ENCODE results near the gene WIPF3.

DNA sequence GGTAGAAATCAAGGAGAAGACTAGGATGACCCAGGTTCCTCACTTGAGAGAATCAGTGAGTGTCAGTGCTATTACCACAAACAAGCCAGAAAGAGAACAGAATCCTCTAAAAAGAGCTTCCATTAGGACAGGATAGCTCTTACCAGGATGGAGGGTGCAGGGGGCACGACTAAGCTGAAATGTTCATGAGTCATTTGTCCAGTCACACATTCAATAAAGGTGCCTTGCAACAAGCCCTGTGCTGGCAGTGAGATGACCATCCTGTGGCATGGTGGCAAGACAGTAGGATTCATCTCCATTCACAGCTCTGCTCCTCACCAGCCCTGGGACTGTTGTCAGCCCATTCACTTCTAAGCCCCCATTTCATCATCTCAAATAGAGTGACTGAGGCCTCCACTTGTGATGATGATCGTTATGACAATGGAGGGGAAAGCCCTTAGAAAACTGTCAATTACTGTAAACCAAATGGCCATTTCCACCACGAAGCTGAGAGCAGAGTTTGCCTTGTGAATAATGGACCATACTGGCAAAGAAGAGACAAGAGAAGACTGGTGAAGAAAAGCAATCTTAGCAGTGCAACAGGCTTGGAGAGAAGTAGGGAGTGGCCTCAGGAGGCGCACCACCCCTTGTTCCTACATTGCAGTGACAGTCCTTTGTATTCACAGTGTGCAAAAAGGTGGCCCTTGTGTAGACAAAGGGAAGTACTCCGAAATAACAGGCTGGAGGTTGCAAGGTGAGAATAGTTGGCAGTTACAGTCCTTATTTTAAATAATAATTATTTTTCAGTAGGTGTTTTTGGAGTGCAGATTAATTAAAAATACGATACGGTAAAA is 9.0 kb upstream of the WIPF3 start:
- TF ChIP-seq GATA2 (IDR thresholded peaks at IDR 0.05; ENCODE audit: low read depth, low read length) (no peak), GATA3 (IDR thresholded peaks at IDR 0.05; ENCODE audit: low read depth, low read length) (no peak)
